Epidermal melanocyte (primary cell): Measurements from ENCODE around the gene MS4A7.

Experiments
- DNase-seq: peaks from one replicate; pipeline ENCODE4 v3.0.0; 2011; ENCODE audit warnings: low spot score; ENCODE audit not compliant: insufficient read length

MS4A7 gene

GRCh38 chr11:60370811-60371298, 7.5 kb upstream of the MS4A7 start:
- DNase-seq = no peak

- no peak for DNase-seq
Measured at GRCh38 chr11:60371386-60371785, 6.9 kb upstream of the MS4A7 start.

GRCh38 chr11:60371854-60372253, 6.5 kb upstream of the MS4A7 start:
- DNase-seq = no peak

GRCh38 chr11:60372767-60373166, 5.6 kb upstream of the MS4A7 start:
- no peak for DNase-seq

GRCh38 chr11:60375316-60375715, 3.0 kb upstream of the MS4A7 start:
- no peak for DNase-seq

- no peak for DNase-seq
Measured at GRCh38 chr11:60376601-60377000, 1.7 kb upstream of the MS4A7 start.

- DNase-seq = no peak
Measured at GRCh38 chr11:60377401-60378136, 763 bp upstream of the MS4A7 start.

GRCh38 chr11:60389279-60389910, 11.1 kb downstream of the MS4A7 start:
- DNase-seq = peak; percentile 44

GRCh38 chr11:60390419-60390818, 12.1 kb downstream of the MS4A7 start:
- DNase-seq = no peak

GRCh38 chr11:60392361-60392760, 14.0 kb downstream of the MS4A7 start:
- DNase-seq = no peak

- no peak for DNase-seq
Measured at GRCh38 chr11:60393016-60393415, 14.7 kb downstream of the MS4A7 start.

GRCh38 chr11:60394666-60395380, 16.5 kb downstream of the MS4A7 start:
- DNase-seq = no peak

- DNase-seq = no peak
Measured at GRCh38 chr11:60396382-60396781, 18.1 kb downstream of the MS4A7 start, which contains the start of gene MS4A14. Gene MS4A14 (plus strand): TSS chr11:60396459. CDS start chr11:60396579, 120 bp downstream.

GRCh38 chr11:60396799-60397198, 18.5 kb downstream of the MS4A7 start:
- no peak for DNase-seq

- no peak for DNase-seq
Measured at GRCh38 chr11:60420015-60420414, 41.7 kb downstream of the MS4A7 start.

GRCh38 chr11:60422609-60423008, 44.3 kb downstream of the MS4A7 start:
- DNase-seq = no peak

GRCh38 chr11:60428517-60428916, 50.2 kb downstream of the MS4A7 start:
- DNase-seq = no peak

- no peak for DNase-seq
Measured at GRCh38 chr11:60429272-60429671, 50.9 kb downstream of the MS4A7 start, which contains the start of gene MS4A5. Gene MS4A5 (plus strand): TSS chr11:60429572. CDS start chr11:60429675, 103 bp downstream.

- no peak for DNase-seq
Measured at GRCh38 chr11:60431251-60431650, 52.9 kb downstream of the MS4A7 start.

GRCh38 chr11:60433401-60433800, 55.1 kb downstream of the MS4A7 start:
- DNase-seq = no peak
